GM20000 (cell line): ENCODE results near the gene MARCKS.

Experiments used
- DNase-seq: peaks from one replicate; pipeline ENCODE4 v3.0.0; 2012; ENCODE audit warnings: low spot score
- CTCF ChIP-seq: IDR thresholded peaks from 2 replicates; pipeline ENCODE4 v1.5.1; 2012; ENCODE audit warnings: mild to moderate bottlenecking, control low read depth; ENCODE audit errors: extremely low read depth, missing control alignments

MARCKS gene

DNA sequence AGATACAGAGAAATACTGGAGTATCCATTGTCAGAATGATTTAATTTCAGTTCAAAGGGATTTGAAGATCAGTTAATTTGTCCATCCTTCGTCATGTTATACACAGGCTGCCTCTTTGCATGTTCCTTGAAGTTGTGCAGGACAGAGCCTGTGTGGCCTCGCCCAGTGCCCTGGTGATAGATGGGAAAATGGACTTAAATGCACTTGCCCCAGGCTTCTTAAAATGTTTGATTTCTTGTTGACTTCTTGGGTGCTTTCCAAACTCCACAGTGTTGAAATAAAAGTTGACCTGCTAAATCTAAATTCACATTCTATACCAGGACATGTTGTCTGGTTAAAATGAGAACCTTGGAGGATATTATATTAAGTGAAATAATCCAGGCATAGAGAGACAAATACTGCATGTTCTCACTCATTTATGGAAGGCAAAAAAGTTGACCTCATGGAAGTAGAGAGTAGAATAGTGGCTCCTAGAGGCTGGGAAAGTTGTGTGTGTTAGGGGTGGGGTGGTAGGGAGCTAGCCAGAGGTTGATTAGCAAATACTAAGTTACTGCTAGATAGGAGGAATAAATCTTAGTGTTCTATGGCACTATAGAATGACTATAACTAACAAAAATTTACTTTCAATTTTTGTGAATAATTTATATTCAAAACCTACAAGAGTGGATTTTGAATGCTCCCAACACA is 25.3 kb downstream of the MARCKS start:
- no peak for DNase-seq
- TF ChIP-seq CTCF = no peak

DNA sequence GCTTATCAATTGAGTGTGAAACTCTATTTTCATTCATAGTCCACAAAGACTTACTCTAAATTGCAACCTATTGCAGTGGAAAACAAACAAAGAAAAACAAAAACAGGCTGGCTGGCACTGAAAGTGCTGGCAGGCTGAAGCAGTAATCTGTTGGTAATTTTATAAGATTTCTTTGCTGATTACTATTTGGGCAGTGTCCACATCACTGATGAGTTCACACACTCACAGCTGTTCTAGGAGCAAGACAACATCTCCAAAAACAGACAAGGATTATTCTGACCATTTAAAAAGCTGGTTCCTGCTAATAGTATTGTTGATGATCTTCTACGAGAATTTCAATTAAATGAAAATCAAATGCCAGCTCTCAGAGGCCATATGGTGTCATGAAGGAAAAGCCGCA is 26.9 kb downstream of the MARCKS start:
- no peak for DNase-seq
- no peak for TF ChIP-seq CTCF

DNA sequence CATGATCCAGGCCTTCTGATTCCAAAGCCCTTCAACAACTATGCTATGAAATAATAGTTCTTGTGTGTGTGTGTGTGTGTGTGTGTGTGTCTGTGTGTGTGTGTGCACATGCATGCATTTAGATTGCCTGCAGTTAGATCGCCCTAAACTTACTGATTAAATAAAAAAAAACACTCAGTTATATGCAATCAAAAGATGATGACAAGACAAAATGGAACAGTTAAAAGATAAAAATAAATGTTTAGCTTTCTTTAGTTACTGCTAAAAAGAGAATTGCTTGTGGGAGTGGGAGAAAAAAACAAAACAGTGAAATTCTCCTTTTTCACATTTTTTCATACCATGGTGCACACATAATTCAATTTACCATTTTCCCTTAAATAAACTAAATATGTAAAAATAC is 29.4 kb downstream of the MARCKS start:
- no peak for TF ChIP-seq CTCF
- DNase-seq = no peak

- no peak for TF ChIP-seq CTCF
- no peak for DNase-seq
Measured at GRCh38 chr6:113888493-113888892, 31.3 kb downstream of the MARCKS start.

- no peak for TF ChIP-seq CTCF
- DNase-seq = no peak
Measured at GRCh38 chr6:113888956-113889630, 31.9 kb downstream of the MARCKS start.

DNA sequence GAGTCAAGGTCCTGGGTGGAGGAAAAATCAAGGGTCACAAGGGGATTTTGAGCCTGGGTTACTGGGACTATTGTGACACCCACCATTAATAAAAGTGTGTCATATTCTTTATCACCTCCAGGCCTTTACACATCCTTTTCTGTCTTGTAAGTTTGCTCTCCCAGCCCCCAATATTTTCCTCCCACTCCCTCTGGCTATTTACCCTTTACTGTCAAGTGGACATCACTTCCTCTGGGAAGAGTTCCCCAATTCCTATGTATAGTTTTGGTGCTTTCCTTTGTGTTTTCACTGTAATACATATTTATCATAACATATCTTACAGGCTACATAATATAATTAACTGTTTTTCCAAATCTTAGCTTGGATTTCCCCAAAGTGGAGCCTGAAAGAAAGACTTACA is 36.3 kb downstream of the MARCKS start:
- DNase-seq = no peak
- TF ChIP-seq CTCF = no peak

DNA sequence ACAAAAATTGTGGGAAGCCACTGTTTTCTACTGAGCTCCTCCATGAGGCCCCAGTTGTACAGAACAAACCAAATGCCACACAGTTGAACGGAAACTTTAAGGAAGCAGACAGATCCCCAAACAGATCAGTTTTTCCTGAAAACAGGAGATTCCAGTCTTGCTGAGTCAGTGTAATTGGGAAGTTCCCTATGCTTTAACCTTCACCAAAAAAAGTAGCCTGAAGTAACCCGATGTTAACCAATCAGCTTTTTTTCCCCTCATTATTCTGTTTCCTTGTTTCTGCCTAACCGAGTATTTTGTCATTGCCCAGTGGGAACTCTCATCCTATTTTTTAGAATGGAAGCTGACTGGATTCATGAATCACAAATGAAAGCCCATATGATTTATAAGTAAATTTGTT is 36.7 kb downstream of the MARCKS start:
- TF ChIP-seq CTCF = no peak
- no peak for DNase-seq
